Spleen (tissue), 11 donors: ENCODE measurements around the gene FGF21. TPM values are rescaled to one million over a fixed set of nuclear protein-coding genes. Genes with fewer than 3 reads are reported as not detected.
"Not testable (repeated sequence)": the region's sequence is repeated elsewhere in the genome, so short reads cannot be mapped to it uniquely, and the experiment has no call there.

ENCODE experiments used
- DNase-seq: peaks from one replicate; pipeline ENCODE4 v3.0.0-alpha.2; 2020
- H3K27ac ChIP-seq, 8 donors: fragments of 200-600 bp; sonication (generic) in 7 of 8; 1 replicate in 4 of 8; 2 replicates in 4 of 8; pipeline versions ENCODE4 v1.5.0 to v1.8.0; 2016 to 2021; ENCODE audit warnings: inconsistent platforms in 4 of 8, mild to moderate bottlenecking in 4 of 8, moderate library complexity in 1 of 8
- H3K27me3 ChIP-seq, 7 donors: fragments of 200-600 bp; sonication (generic) in 6 of 7; replicated peaks in 1 of 7; 1 replicate in 4 of 7; 2 replicates in 3 of 7; pipeline versions ENCODE4 v1.5.0 to v1.8.0; 2016 to 2021; ENCODE audit warnings: inconsistent platforms in 3 of 7, mild to moderate bottlenecking in 1 of 7
- H3K36me3 ChIP-seq, 6 donors: fragments of 200-600 bp; sonication (generic) in 5 of 6; 1 replicate in 4 of 6; 2 replicates in 2 of 6; pipeline versions ENCODE4 v1.5.0 to v1.8.0; 2016 to 2021; ENCODE audit warnings: inconsistent platforms in 2 of 6
- H3K4me1 ChIP-seq, 6 donors: fragments of 200-600 bp; sonication (generic) in 5 of 6; 1 replicate in 3 of 6; 2 replicates in 3 of 6; pipeline versions ENCODE4 v1.5.0 to v1.8.0; 2016 to 2021; ENCODE audit warnings: inconsistent platforms in 3 of 6
- H3K4me3 ChIP-seq, 8 donors: fragments of 200-600 bp; sonication (generic) in 7 of 8; 1 replicate in 4 of 8; 2 replicates in 4 of 8; pipeline versions ENCODE4 v1.5.0 to v1.8.0; 2016 to 2021; ENCODE audit warnings: inconsistent platforms in 4 of 8, mild to moderate bottlenecking in 4 of 8, moderate library complexity in 2 of 8
- H3K9me3 ChIP-seq, 8 donors: fragments of 200-600 bp; sonication (generic) in 7 of 8; 1 replicate in 4 of 8; 2 replicates in 4 of 8; pipeline versions ENCODE4 v1.5.0 to v1.8.0; 2016 to 2021; ENCODE audit warnings: inconsistent platforms in 4 of 8
- CTCF ChIP-seq, 11 experiments: fragments of 200-600 bp in 7 of 11; fragments of 450-650 bp in 4 of 11; sonication (generic) in 4 of 11; IDR thresholded peaks in 8 of 11; conservative IDR thresholded peaks in 3 of 11; 1 replicate in 7 of 11; 2 replicates in 4 of 11; pipeline versions ENCODE4 v1.4.0 to v1.8.0; 2016 to 2021; ENCODE audit warnings: antibody characterized with exemption in 11 of 11, inconsistent platforms in 4 of 11, mild to moderate bottlenecking in 1 of 11
- POLR2A ChIP-seq, 3 donors: fragments of 450-650 bp; IDR thresholded peaks; one replicate each; pipeline ENCODE4 v1.5.1; 2017; ENCODE audit warnings: antibody characterized with exemption in 3 of 3, mild to moderate bottlenecking in 1 of 3
- POLR2AphosphoS5 ChIP-seq, 3 donors: sonication (generic); formaldehyde crosslinking; IDR thresholded peaks; one replicate each; pipeline ENCODE4 v1.5.1; 2017; ENCODE audit warnings: antibody characterized with exemption in 3 of 3
- WGBS, 5 donors: extraction: QIAGEN DNeasy Blood & Tissue Kit in 3 of 5; methylation state at CpG; one replicate each; pipeline versions ENCODE4 v1.1.5 to v1.1.7; 2013 to 2018; 5-methylcytosine and 5-hydroxymethylcytosine counted together
- intact Hi-C: fragments of 100-400 bp; cut with DNase I; formaldehyde crosslinking; loops from one replicate; pipeline ENCODE4 v1.15.0; 2023; ENCODE audit warnings: low total_unique reads
- polyA plus RNA-seq, 3 donors: library from polyadenylated mRNA; stranded (reverse); fragments of 200-250 nt; gene quantifications; one replicate each; pipeline ENCODE4 v1.2.1, GENCODE V29; 2013
- total RNA-seq, 7 donors: library from RNA; depleted of rRNA in 3 of 7; stranded (reverse); fragments of >200 nt in 3 of 7; fragmentation: NEBNext Ultra II Directional in 4 of 7; extraction: Animal tissue kit (Norgen Biotek cat#: 25700) in 4 of 7; gene quantifications; one replicate each; pipeline versions ENCODE4 v1.1.0 to v1.2.1, GENCODE V29; 2016 to 2021
- donor health status: healthy with polysubstance abuse.
- donor health status: DM: no; HTN: no; CAD: no; lungs with moderate emphysema.
- donor health status: DM: no; HTN: no; CAD: no.
- donor health status: Bipolar disorder and iron deficiency.
- donor health status: healthy.
- donor health status: DM: no; HTN: no; CAD: no.
- donor health status: DM: yes; HTN: yes; CAD: no.

Gene FGF21
- total and polyA plus RNA-seq, 10 donors = not detected

- H3K27me3 ChIP-seq = peaks cover 0 to 58% (median 21%) of the 10 kb centered on the region in 7 donors
- TF ChIP-seq CTCF (IDR thresholded peaks at IDR 0.05 in 8 of 11, conservative IDR thresholded peaks at IDR 0.05 in 3 of 11) (no peak), POLR2AphosphoS5 (IDR thresholded peaks at IDR 0.05) (no peak), POLR2A (IDR thresholded peaks at IDR 0.05) (no peak)
Observed at GRCh38 chr19:48756686-48757085, 1.4 kb downstream of the FGF21 start.

GRCh38 chr19:48757089-48757675 lies 1.9 kb downstream of the FGF21 start:
- DNase-seq = no peak
- Histone ChIP-seq H3K27ac (no peak overlapping the region), H3K9me3 (no peaks in the 10 kb centered on the region), H3K4me1 (peaks cover 10 to 32% (median 15%) of the 10 kb centered on the region in 6 donors), H3K4me3 (no peak overlapping the region), H3K27me3 (peaks cover 0 to 53% (median 17%) of the 10 kb centered on the region in 7 donors), H3K36me3 (no peaks in the 10 kb centered on the region)
- 79 to 89% (median 83%) methylated on average over 11 to 12 of the region's 12 CpGs for WGBS, 5 donors
- TF ChIP-seq POLR2A (IDR thresholded peaks at IDR 0.05) (no peak), POLR2AphosphoS5 (IDR thresholded peaks at IDR 0.05) (no peak), CTCF (IDR thresholded peaks at IDR 0.05 in 8 of 11, conservative IDR thresholded peaks at IDR 0.05 in 3 of 11) (no peak)
- intact Hi-C loops = no loop called here

More at GRCh38 chr19:48756686-48757085, 1.4 kb downstream of the FGF21 start:
- Histone ChIP-seq H3K4me3 (no peak overlapping the region), H3K27ac (no peak overlapping the region), H3K9me3 (no peaks in the 10 kb centered on the region), H3K36me3 (no peaks in the 10 kb centered on the region), H3K4me1 (peaks cover 10 to 37% (median 19%) of the 10 kb centered on the region in 6 donors)
- WGBS, 5 donors = 66 to 89% (median 82%) methylated on average over 9 of the region's 9 CpGs
- intact Hi-C loops = no loop called here
- no peak for DNase-seq

GRCh38 chr19:48757741-48758144 lies 2.4 kb downstream of the FGF21 start:
- no peak for DNase-seq
- Histone ChIP-seq H3K4me3 (no peak overlapping the region), H3K27ac (no peak overlapping the region), H3K9me3 (no peaks in the 10 kb centered on the region), H3K36me3 (no peaks in the 10 kb centered on the region), H3K4me1 (peaks cover 4 to 27% (median 9%) of the 10 kb centered on the region in 6 donors), H3K27me3 (peaks cover 0 to 49% (median 11%) of the 10 kb centered on the region in 7 donors)
- WGBS, 5 donors = 86 to 93% (median 89%) methylated on average over 14 of the region's 14 CpGs
- intact Hi-C loops = no loop called here
- TF ChIP-seq POLR2AphosphoS5 (IDR thresholded peaks at IDR 0.05) (no peak), CTCF (IDR thresholded peaks at IDR 0.05 in 8 of 11, conservative IDR thresholded peaks at IDR 0.05 in 3 of 11) (no peak), POLR2A (IDR thresholded peaks at IDR 0.05) (no peak)

GRCh38 chr19:48760504-48761205 lies 5.3 kb downstream of the FGF21 start:
- H3K4me1 ChIP-seq = peaks cover 0 to 11% (median 0%) of the 10 kb centered on the region in 6 donors
- intact Hi-C loops = no loop called here
- peak in 2 of 3 donors; percentile 40 to 45 for TF ChIP-seq POLR2AphosphoS5 (IDR thresholded peaks at IDR 0.05)
- TF ChIP-seq CTCF (IDR thresholded peaks at IDR 0.05 in 8 of 11, conservative IDR thresholded peaks at IDR 0.05 in 3 of 11) = no peak
- no peak for TF ChIP-seq POLR2A (IDR thresholded peaks at IDR 0.05)
- H3K27ac ChIP-seq = peak overlapping the region in 6 of 8 donors; percentile 16 to 72 (median 57)
- H3K27me3 ChIP-seq = peaks cover 0 to 31% (median 0%) of the 10 kb centered on the region in 7 donors
- 27 to 55% (median 33%) methylated on average over 12 to 16 of the region's 16 CpGs for WGBS, 5 donors
- no peaks in the 10 kb centered on the region for H3K9me3 ChIP-seq
- no peaks in the 10 kb centered on the region for H3K36me3 ChIP-seq
- no peak for DNase-seq
- H3K4me3 ChIP-seq = no peak overlapping the region

GRCh38 chr19:48765816-48766215 lies 10.5 kb downstream of the FGF21 start:
- H3K4me3 ChIP-seq, H3K27ac ChIP-seq, H3K36me3 ChIP-seq, H3K9me3 ChIP-seq, intact Hi-C loops, DNase-seq, H3K4me1 ChIP-seq: not testable (repeated sequence)
- H3K27me3 ChIP-seq = peaks cover 0 to 29% (median 0%) of the 10 kb centered on the region in 7 donors
- WGBS, 5 donors = 57 to 69% (median 64%) methylated on average over 4 to 5 of the region's 5 CpGs

- 53 to 58% (median 54%) methylated on average over 6 of the region's 6 CpGs for WGBS, 5 donors
- DNase-seq, H3K4me3 ChIP-seq, H3K9me3 ChIP-seq, H3K36me3 ChIP-seq, H3K4me1 ChIP-seq, intact Hi-C loops, H3K27ac ChIP-seq: not testable (repeated sequence)
- H3K27me3 ChIP-seq = peaks cover 0 to 32% (median 0%) of the 10 kb centered on the region in 7 donors
Observed at GRCh38 chr19:48768171-48768753, 12.9 kb downstream of the FGF21 start.
